G401 (cell line): ENCODE measurements around the gene OPRM1. TPM values are rescaled to one million over a fixed set of nuclear protein-coding genes. Genes with fewer than 3 reads are reported as not detected.
"Not testable (repeated sequence)": the region's sequence is repeated elsewhere in the genome, so short reads cannot be mapped to it uniquely, and the experiment has no call there.

Experiments used
- DNase-seq: peaks from one replicate; pipeline ENCODE4 v3.0.0-alpha.2; 2015; ENCODE audit warnings: low spot score
- in situ Hi-C: cut with HindIII; loops from 2 replicates; pipeline ENCODE4 v1.10.0; 2016; ENCODE audit warnings: low sequenced_read_pairs, mixed read lengths
- total RNA-seq: library from RNA; depleted of rRNA; stranded (reverse); fragments of >200 nt; shearing (Covaris generic); gene quantifications from 2 replicates; pipeline ENCODE4 v1.2.3, GENCODE V29; 2014

OPRM1 gene
- total RNA-seq, 1 experiment from 2014 or later = not detected

DNA sequence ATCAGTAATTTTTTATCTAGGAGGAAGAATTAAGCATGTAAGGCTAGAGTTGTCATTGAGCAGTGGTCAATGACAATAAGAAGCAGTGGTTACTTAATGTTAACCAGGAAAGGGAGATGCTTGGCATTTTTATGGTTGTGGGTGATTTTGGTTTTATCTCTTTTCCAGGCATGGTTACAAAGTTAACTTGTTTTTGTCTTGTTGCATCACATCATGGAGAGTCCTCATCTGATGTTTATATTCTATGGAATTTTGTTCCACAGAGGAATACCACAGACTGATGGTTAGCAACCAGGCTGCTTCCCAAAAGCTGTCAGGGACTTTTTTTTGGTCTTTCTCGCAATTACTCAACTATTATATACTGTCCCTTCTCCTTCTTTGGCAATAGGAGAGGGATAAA is 32.7 kb downstream of the OPRM1 start:
- in situ Hi-C loops = no loop called here
- DNase-seq = no peak

DNA sequence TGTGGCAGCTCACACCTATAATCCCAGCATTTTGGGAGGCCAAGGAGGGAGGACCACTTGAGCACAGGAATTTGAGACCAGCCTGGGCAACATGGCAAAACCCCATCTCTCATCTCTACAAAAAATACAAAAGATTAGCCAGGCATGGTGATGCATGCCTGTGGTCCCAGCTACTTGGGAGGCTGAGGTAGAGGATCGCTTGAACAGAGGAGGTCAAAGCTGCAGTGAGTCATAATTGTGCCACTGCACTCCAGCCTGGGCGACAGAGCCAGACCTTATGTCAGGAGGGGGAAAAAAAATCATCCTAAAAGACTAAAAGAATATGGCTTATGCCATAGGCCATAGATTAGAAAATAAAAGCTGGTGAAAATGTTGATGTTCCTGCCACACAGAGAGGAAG is 39.6 kb downstream of the OPRM1 start:
- DNase-seq, in situ Hi-C loops: not testable (repeated sequence)

GRCh38 chr6:154080461-154081189 is 41.6 kb downstream of the OPRM1 start:
- in situ Hi-C loops = no loop called here
- peak; percentile 26 for DNase-seq

DNA sequence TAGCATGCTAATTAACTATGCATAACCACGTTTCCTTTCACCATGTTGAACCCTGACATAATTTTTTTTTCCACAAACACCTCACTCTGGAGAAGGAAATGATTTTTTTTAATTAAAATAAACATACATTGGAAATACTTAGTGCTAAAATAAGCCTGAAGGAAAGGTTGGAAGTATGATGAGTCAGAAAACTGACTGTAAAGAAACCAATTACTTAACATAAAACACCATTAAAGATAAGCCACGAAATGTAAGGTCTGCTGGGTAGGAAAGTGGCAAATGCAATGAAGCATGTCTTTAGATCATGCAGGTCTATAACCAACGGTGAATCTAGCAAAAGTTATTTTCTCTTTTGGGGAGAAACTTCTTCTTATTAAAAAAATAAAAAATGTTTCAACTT is 47.5 kb downstream of the OPRM1 start:
- no peak for DNase-seq
- in situ Hi-C loops = no loop called here

DNA sequence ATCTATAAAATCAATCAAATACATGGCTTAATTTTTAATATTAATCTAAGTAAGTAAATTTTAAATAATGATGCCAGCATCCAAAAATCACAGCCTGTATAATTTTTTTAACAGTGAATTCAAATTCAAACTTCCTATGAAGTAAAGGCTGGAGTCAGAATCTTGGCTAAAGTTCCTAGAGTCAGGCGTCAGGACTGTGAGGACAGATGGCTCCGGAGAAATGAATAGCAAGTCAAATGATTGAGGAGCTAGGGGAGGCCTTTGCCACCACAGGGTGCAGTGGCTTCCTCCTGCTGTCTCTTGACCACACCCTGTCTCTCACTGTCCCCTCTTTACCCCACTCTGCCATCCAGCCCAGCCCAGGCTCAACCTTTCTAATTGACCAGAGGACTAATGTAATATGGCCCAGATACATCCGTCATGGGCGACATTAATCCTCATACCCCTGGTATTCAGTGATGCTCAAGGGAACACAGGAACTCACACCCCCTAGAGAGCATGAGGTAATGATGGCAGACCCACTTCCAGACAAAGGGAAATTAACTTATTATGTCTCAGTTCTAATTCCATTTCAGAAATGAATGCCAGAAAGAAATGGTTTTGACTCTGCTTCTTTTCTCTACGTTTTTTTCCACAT is 53.4 kb downstream of the OPRM1 start:
- in situ Hi-C loops = no loop called here
- DNase-seq = peak; percentile 71

DNA sequence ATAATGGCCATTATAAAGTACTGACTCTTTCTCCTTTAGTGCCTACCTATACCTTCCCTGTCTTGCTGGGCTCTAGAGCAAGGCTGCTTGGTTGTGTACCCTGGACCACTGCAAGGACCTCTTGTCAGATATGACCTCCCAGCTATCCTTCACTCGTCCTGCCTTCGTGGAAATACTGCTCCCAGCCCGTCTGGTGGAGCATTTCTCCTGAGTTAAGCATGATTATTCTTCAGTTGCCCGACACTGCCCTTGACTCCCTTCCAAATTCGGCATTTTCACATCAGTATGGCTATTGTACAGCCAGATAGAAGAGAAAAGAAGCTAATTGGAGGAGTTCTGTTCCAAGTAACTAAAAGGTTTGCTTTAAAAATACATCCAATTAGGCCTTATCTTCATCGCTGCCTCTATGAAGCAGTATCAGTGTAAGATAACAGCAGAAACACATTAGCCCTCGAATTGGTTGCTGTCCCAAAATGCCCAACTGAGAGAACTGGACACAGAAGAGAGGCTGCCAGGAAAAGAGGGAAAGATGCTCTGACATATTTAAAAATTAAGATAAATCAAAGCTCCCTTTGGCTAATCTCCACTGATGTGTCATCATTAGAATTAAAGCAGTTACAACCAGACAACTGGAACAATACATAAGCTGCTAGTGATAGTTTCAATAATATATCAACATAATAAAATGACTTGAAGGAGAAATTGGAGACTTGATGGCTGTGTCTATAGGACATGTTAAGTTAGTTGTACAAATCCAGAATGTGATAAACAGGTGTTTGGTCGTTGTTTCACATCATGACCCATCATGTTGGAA is 54.4 kb downstream of the OPRM1 start:
- in situ Hi-C loops = no loop called here
- DNase-seq = peak; percentile 64

DNA sequence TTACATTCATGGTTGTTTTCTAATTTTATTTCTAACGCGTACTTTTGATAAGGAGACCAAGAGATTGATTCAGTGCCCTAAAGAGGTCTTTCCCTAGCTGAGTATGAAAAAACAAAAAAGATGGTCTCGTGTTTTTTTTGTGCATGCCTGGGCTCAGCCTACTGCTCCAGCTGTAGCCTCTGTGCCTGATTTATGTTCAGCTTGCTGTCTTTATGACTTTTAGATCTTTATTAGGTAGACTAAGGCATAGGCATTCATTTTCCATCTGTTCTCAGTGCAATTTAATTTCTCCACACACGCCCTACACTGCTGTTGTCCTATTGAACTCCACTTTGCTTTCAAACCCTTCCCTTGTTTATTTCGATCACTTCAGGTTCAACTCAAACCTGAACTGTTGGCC is 56.5 kb downstream of the OPRM1 start:
- in situ Hi-C loops = no loop called here
- no peak for DNase-seq

GRCh38 chr6:154096316-154096715 is 57.3 kb downstream of the OPRM1 start:
- in situ Hi-C loops = no loop called here
- no peak for DNase-seq

- in situ Hi-C loops = no loop called here
- no peak for DNase-seq
Measured at GRCh38 chr6:154096834-154097233, 57.8 kb downstream of the OPRM1 start.

- DNase-seq = no peak
Measured at GRCh38 chr6:154099211-154099610, 60.2 kb downstream of the OPRM1 start.

DNA sequence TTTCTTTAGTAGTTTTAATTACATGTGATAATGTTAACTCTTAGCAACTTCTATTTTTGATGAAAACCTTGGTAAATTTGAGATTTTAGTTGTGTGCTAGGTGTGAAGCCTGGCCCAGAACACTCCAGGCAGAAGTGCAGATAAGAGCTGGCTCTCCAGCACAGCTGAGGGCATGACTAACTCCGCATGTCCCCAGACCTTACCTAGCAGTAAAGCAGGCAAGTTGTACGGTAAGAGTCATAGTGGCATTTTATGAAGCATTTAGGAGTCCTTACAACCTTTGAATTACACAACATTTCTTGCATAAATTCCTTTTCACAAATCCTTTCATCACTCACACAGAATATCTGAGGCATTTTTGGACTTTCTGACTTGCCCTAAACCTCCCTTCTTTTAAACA is 67.2 kb downstream of the OPRM1 start:
- in situ Hi-C loops = no loop called here
- no peak for DNase-seq

More at GRCh38 chr6:154099211-154099610, 60.2 kb downstream of the OPRM1 start:
- in situ Hi-C loops = no loop called here

DNA sequence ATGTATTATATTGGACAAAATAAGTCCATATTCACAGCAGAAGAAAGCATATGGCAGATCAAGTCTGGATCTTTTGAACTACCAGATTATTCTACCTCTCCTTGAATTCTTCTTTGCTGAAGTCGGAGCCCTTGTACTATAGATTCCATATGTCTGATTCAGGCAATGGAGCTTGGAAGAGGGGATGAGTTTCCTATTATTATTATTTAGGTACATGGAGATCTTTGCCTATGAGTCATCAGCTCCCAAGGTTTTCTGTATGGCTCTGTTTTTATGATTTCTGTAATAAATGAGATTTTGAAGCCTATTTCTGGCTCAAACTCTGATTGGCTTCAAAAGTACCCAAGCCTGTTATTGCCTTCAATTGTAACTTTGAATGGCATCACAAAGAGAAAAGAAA is 72.0 kb downstream of the OPRM1 start:
- in situ Hi-C loops = no loop called here
- no peak for DNase-seq

- no peak for DNase-seq
- in situ Hi-C loops = no loop called here
Measured at GRCh38 chr6:154112181-154112809, 73.3 kb downstream of the OPRM1 start.

GRCh38 chr6:154113392-154113791 is 74.4 kb downstream of the OPRM1 start:
- in situ Hi-C loops = no loop called here
- DNase-seq = no peak

DNA sequence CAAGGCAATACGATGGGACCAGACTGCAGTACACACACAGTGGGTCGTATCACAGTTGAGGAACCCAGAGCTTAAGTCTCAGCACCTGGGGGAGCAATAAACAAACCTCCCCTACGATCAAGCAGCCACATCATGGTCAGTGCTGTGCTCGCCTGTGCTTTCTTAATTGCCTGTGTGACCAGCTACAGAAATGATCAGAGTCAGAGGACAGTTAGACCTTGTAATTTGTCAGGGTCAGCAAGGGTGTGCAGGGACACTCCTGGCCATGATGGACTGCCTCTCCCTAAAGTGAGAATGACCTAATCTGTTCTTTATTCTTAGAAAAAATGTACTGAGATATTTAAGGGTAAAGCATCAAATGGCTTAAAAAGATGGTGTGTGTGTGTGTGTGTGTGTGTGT is 78.4 kb downstream of the OPRM1 start:
- in situ Hi-C loops = no loop called here
- DNase-seq = no peak

- DNase-seq = no peak
- in situ Hi-C loops = no loop called here
Measured at GRCh38 chr6:154122195-154122925, 83.3 kb downstream of the OPRM1 start.

GRCh38 chr6:154123155-154123956 is 84.3 kb downstream of the OPRM1 start:
- in situ Hi-C loops = no loop called here

GRCh38 chr6:154125421-154125820 is 86.4 kb downstream of the OPRM1 start:
- in situ Hi-C loops = no loop called here
- DNase-seq = no peak

More at GRCh38 chr6:154123155-154123956, 84.3 kb downstream of the OPRM1 start:
- DNase-seq = no peak
